ENCODE results near the gene FAM200B. TPM values are rescaled to one million over a fixed set of nuclear protein-coding genes. Genes with fewer than 3 reads are reported as not detected.

FAM200B gene
- total and polyA plus RNA-seq, 2 donors (not counting 3 experiments of a cell fraction or from before 2014, with no cell fraction given) = 13.9 to 24.6 TPM

DNA sequence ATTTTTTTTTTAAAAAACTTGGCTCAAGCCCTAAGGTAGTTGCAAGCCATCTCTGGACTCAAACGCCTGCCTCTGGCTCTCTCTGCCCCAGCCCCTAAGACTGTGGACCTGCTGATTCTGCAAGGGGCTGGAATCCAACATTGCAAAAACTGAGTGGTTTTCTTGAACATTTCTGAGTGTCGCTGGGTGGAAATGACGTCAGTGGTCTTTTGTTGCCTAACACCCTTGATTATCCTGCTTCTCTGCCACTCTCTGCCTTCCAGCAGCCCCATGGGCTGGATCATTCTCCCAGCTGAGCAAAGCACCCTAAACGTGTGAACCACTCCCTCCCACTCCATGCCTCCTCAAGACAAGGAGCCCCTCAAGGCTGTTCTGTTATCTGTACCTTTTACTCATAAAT lies 37.9 kb downstream of the FAM200B start:
- DNase-seq (ENCODE audit: low read depth, low spot score) = no peak
- H3K9me3 ChIP-seq (replicated peaks; ENCODE audit: control insufficient read depth, insufficient read depth, low read length) = no peaks in the 10 kb centered on the region
- H3K79me2 ChIP-seq (ENCODE audit: control insufficient read depth, insufficient read depth, low read length) = no peaks in the 10 kb centered on the region
- H3K4me3 ChIP-seq (replicated peaks in 1 of 3; ENCODE audit: insufficient read depth in 1 of 3, low read depth in 1 of 3, low read length in 3 of 3) = no peak overlapping the region
- H2AFZ ChIP-seq (ENCODE audit: low read depth, low read length) = no peak overlapping the region
- H3K4me1 ChIP-seq (ENCODE audit: control insufficient read depth, extremely low read depth, insufficient read depth, low read length) = peaks cover 2% of the 10 kb centered on the region
- no peak for FAIRE-seq
- H3K9ac ChIP-seq (replicated peaks; ENCODE audit: extremely low read depth, insufficient read depth, low read length) = no peak overlapping the region
- ChIA-PET POLR2A (no interaction called here), CTCF (interaction anchor here (1.3 kb wide), 1 partner anchor 163 kb away, joined by 3 read pairs; no protein-coding TSS in a partner anchor)
- H3K36me3 ChIP-seq (ENCODE audit: control insufficient read depth in 2 of 2, extremely low read depth in 1 of 2, insufficient read depth in 2 of 2, low read length in 2 of 2) = no peaks in the 10 kb centered on the region
- H3K27me3 ChIP-seq (ENCODE audit: control insufficient read depth in 2 of 2, insufficient read depth in 2 of 2, low read length in 2 of 2) = no peaks in the 10 kb centered on the region
- H3K4me2 ChIP-seq (ENCODE audit: insufficient read depth, low read length) = no peak overlapping the region
- no TSS peak for BruUV-seq (replicated peaks)
- TF ChIP-seq POLR2AphosphoS5 (IDR thresholded peaks at IDR 0.05; ENCODE audit: insufficient read depth, low read depth, low read length) (no peak), EZH2 (IDR thresholded peaks at IDR 0.05; ENCODE audit: borderline replicate concordance, low read depth, low read length, severe bottlenecking) (no peak), GATA2 (IDR thresholded peaks at IDR 0.05; ENCODE audit: insufficient read depth, insufficient read length, low read depth, low read length) (no peak), POLR2A (IDR thresholded peaks at IDR 0.05; ENCODE audit: low read depth, low read length) (no peak), MYC (IDR thresholded peaks at IDR 0.05; ENCODE audit: low read depth, low read length) (no peak), CTCF (IDR thresholded peaks at IDR 0.05; ENCODE audit: extremely low read depth in 1 of 2, insufficient read depth in 1 of 2, low read depth in 1 of 2, low read length in 2 of 2) (no peak), JUN (IDR thresholded peaks at IDR 0.05; ENCODE audit: borderline replicate concordance, insufficient read depth, insufficient read length, low read depth) (no peak), MAX (IDR thresholded peaks at IDR 0.05; ENCODE audit: insufficient read depth, insufficient read length) (no peak), FOS (IDR thresholded peaks at IDR 0.05; ENCODE audit: borderline replicate concordance, insufficient read depth, low read length) (no peak)
- H4K20me1 ChIP-seq (replicated peaks; ENCODE audit: control insufficient read depth, extremely low read depth, insufficient read depth, low read length) = no peaks in the 10 kb centered on the region
- H3K27ac ChIP-seq (ENCODE audit: insufficient read depth, low read depth, low read length) = no peak overlapping the region
- intact Hi-C loops (cut with micrococcal nuclease) = no loop called here
- dilution Hi-C loops (cut with MboI; ENCODE audit: extremely low pct_ligation_motif_present, low sequenced_read_pairs) = no loop called here
- H3K9me1 ChIP-seq (replicated peaks; ENCODE audit: control insufficient read depth, extremely low read depth, insufficient read depth, low read length) = no peaks in the 10 kb centered on the region
